B cell (primary cell): ENCODE results near the gene SLC1A5.

Experiments used
- EZH2 ChIP-seq: IDR thresholded peaks from 2 replicates; pipeline ENCODE4 v1.6.1; 2012; ENCODE audit warnings: borderline replicate concordance, low read depth, mild to moderate bottlenecking, moderate library complexity, low read length; ENCODE audit not compliant: insufficient read depth, poor library complexity, severe bottlenecking
- TF ChIP-seq, protein P1 (sequence below): fragments of 200-600 bp; IDR thresholded peaks from one replicate; pipeline ENCODE4 v1.8.0; 2022; ENCODE audit warnings: antibody characterized with exemption, mild to moderate bottlenecking

DNA sequence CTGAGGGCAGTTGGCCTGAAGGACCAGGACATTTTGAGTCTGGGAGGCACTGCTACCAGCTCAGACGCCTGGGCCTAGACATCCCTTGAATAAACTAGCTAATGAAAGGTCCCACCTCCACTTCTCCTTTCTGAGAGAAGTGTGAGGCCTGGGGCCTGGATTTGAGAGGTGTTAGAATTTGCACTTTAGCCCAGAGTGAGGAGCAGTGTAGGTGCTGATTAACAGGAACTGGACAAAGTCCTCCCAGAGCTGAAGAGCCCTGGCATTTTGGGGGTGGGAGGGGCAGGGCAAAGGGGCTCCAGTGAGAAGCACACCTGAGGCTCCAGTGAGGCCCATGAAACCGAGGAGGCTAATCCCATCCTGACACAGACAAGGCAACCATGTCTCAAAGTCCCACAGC, 15.2 kb upstream of the SLC1A5 start:
- TF ChIP-seq, protein P1, sequence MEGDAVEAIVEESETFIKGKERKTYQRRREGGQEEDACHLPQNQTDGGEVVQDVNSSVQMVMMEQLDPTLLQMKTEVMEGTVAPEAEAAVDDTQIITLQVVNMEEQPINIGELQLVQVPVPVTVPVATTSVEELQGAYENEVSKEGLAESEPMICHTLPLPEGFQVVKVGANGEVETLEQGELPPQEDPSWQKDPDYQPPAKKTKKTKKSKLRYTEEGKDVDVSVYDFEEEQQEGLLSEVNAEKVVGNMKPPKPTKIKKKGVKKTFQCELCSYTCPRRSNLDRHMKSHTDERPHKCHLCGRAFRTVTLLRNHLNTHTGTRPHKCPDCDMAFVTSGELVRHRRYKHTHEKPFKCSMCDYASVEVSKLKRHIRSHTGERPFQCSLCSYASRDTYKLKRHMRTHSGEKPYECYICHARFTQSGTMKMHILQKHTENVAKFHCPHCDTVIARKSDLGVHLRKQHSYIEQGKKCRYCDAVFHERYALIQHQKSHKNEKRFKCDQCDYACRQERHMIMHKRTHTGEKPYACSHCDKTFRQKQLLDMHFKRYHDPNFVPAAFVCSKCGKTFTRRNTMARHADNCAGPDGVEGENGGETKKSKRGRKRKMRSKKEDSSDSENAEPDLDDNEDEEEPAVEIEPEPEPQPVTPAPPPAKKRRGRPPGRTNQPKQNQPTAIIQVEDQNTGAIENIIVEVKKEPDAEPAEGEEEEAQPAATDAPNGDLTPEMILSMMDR, result no peak
- no peak for TF ChIP-seq EZH2
